Liver (tissue), 3 donors: ENCODE results near the gene SLC6A3.

Experiments used
- NR2F2 ChIP-seq: IDR thresholded peaks from 2 replicates; pipeline ENCODE4 v1.6.1; 2016; ENCODE audit warnings: antibody characterized with exemption
- REST ChIP-seq: IDR thresholded peaks from 2 replicates; pipeline ENCODE4 v1.6.1; 2016; ENCODE audit warnings: antibody characterized with exemption, mild to moderate bottlenecking
- TF ChIP-seq, protein P1 (sequence below): fragments of 150-350 bp; IDR thresholded peaks from 2 replicates; pipeline ENCODE4 v1.5.1; 2017; ENCODE audit warnings: improper control_type of control experiment, low read depth, low read length; ENCODE audit not compliant: missing input control
- donor health status: healthy.
- donor health status: healthy.

DNA sequence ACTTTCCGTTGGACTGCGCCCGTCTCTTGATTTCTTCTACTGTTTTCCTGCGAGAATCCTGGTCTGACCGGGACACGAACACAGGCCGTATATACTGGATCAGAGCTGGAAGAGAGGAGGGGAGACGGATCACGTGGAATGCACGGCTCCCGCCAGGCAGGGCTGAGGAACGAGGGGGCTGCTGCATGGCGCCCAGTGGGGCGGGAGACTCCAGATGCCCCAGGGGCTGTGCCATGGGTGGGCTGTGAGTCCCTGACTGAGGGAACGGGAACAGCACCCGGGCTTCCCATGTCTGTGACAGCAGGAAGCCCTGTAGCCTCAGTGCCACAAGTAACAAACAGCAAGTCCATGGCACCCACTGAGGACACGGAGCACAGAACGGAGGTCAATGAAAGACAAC lies 44.5 kb upstream of the SLC6A3 start:
- TF ChIP-seq, protein P1, sequence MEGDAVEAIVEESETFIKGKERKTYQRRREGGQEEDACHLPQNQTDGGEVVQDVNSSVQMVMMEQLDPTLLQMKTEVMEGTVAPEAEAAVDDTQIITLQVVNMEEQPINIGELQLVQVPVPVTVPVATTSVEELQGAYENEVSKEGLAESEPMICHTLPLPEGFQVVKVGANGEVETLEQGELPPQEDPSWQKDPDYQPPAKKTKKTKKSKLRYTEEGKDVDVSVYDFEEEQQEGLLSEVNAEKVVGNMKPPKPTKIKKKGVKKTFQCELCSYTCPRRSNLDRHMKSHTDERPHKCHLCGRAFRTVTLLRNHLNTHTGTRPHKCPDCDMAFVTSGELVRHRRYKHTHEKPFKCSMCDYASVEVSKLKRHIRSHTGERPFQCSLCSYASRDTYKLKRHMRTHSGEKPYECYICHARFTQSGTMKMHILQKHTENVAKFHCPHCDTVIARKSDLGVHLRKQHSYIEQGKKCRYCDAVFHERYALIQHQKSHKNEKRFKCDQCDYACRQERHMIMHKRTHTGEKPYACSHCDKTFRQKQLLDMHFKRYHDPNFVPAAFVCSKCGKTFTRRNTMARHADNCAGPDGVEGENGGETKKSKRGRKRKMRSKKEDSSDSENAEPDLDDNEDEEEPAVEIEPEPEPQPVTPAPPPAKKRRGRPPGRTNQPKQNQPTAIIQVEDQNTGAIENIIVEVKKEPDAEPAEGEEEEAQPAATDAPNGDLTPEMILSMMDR, result no peak
- TF ChIP-seq NR2F2, result no peak
- TF ChIP-seq REST, result no peak
